HG02884 (cell line): ENCODE measurements around the gene EFNB3.

Experiments
- ATAC-seq: cut with Tn5 transposase; IDR thresholded peaks from one replicate; pipeline ENCODE4 v1.9.1; 2021; ENCODE audit warnings: mild to moderate bottlenecking, moderate library complexity; ENCODE audit not compliant: unreplicated experiment

Gene EFNB3

GRCh38 chr17:7716901-7717755 lies 12.1 kb downstream of the EFNB3 start, which contains the start of gene DNAH2:
TSS of gene DNAH2 (plus strand) at chr17:7717744. CDS start at chr17:7719735, 1,991 bp downstream.
- no peak for ATAC-seq

DNA sequence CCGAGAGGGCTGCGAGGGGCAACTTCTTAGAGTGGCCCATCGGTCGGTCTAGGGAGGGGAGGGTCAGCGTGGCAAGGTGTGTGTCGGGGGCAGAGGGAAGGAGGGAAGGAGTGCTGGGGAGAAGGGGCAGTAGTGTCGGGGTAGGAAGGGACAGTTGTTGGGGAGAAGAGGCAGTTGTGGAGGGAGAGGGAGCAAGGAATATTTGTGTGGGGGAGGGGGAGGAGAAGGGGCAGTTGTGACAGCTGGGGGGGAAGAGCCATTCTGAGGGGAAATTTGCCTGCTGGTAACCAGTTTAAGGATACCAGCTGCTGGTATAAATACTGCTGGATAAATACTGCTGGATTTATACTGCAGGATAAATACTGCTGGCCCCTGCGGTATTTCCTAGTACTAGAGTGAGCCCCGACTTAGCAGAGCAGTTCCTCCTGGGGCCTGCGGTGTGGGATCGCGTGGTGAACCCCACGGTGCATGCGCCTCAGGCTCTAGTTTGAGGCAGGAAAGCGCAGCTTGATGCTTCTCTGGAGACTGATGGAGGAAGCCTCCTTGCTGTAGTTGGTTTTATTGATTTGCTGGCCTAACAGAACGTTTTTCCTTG lies 12.9 kb downstream of the EFNB3 start:
- ATAC-seq, result no peak

- ATAC-seq, result no peak
Observed at GRCh38 chr17:7719661-7720060, 14.7 kb downstream of the EFNB3 start.

GRCh38 chr17:7720125-7720524 lies 15.1 kb downstream of the EFNB3 start:
- ATAC-seq, result no peak

GRCh38 chr17:7721612-7722011 lies 16.6 kb downstream of the EFNB3 start:
- ATAC-seq, result no peak

- no peak for ATAC-seq
Observed at GRCh38 chr17:7727886-7728285, 22.9 kb downstream of the EFNB3 start.

DNA sequence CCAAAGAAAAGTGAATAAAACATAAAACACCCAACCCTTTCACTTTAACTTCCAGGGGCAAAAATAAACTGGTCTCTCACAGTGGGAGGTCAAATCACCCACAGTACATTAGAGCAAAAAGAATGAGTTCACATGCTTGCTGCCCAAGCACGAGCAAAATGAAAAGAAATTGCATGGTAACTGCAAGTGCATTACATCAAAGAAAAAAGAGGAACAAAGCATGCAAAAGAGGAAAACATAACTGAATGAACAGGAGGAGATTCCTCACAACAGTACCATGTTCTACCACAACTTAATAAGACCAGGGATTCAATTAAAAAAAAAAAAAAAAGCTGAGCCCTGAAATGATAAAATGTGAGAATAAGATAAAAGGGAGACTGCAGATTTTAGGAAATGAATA lies 24.8 kb downstream of the EFNB3 start:
- no peak for ATAC-seq

DNA sequence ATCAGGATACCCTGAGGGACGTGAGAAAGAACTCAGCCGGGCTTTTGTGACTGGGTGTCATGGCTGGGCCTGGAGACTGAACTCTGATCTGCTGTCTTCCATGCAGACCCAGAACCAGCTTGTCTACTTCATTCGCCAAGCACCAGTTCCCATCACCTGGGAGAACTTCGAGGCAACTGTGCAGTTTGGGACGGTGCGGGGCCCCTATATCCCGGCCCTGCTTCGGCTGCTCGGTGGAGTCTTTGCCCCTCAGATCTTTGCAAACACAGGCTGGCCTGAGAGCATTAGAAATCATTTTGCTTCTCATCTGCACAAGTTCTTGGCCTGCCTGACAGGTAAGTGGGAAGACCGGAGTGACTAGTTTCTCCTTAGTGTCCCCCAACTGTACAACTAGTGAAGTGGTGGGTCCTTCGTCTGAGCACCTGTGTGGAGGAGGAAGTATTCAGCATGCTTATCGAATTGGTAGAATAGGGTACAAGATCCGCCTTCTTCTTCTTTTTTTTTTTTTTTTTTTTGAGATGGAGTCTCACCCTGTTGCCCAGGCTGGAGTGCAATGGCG lies 28.1 kb downstream of the EFNB3 start:
- no peak for ATAC-seq

DNA sequence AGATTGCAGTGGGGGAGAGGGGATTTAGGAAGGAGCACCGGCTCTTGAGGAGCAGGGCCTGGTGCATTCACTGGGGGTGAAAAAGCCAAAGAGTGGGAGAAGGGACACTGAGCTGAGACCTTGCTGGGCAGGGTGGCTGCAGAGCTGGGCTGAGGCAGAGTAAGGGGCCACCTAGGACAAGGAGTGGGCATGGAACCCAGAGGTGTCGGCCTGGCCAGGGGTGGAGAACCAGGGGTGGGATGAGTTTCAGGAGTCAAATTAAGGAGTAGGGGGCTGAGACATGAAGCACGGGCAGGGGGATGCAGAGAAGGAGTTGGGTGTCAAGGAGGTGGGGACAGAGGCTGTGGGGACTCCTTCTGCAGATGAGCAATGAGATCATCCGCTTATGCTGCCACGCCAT lies 32.6 kb downstream of the EFNB3 start:
- no peak for ATAC-seq

DNA sequence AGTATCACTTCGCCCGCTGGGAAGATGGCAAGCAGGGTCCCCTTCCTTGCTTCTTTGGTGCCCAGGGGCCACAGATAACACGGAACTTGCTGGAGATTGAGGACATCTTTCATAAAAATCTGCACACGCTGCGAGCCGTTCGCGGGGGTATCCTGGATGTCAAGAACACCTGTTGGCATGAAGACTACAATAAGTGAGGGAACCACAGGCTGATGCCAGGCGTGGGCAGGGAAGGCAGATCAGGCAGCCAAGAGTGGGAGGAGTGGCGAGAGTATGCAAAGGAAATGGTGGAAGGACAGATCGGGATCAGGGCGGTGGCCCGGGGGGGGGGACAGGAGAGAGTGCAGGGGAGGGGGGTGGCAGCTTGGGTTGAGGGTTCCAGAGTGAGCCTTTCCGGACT lies 34.7 kb downstream of the EFNB3 start:
- no peak for ATAC-seq

DNA sequence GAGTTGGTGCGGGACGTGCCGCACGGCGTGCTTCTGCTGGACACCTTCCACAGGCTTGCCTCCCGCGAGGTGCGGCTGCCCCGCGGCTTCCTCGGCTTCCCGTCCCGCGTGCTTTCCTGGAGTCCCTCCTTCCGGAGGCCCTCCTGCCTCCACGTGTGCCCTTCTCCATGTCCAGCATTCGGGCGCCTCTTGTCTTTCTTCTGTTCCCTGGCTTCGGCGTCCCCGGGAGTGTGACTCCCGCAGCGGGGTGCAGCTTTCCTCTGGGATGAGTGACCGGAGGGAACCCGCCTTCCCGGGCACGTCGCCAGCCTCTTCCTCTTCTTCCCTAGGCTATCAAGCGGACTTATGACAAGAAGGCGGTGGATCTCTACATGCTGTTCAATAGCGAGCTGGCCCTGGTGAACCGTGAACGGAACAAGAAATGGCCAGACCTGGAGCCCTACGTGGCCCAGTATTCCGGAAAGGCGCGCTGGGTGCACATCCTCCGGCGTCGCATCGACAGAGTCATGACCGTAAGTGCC lies 35.5 kb downstream of the EFNB3 start:
- ATAC-seq, result no peak

DNA sequence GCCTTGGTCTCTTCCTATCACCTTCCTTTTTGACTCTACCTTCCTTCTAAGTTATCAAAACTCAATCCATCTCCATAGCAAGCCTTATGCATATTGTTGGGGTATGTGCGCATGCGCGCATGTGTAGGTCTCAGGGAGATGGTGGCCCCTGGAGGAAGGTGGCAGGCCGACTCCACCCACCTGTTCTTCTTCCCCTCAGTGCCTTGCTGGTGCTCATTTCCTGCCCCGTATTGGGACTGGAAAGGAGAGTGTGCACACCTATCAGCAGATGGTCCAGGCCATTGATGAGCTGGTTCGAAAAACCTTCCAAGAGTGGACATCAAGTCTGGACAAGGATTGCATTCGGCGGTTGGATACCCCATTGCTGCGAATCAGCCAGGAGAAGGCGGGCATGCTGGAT lies 37.7 kb downstream of the EFNB3 start:
- ATAC-seq, result no peak

GRCh38 chr17:7744416-7744815 lies 39.4 kb downstream of the EFNB3 start:
- ATAC-seq, result no peak

DNA sequence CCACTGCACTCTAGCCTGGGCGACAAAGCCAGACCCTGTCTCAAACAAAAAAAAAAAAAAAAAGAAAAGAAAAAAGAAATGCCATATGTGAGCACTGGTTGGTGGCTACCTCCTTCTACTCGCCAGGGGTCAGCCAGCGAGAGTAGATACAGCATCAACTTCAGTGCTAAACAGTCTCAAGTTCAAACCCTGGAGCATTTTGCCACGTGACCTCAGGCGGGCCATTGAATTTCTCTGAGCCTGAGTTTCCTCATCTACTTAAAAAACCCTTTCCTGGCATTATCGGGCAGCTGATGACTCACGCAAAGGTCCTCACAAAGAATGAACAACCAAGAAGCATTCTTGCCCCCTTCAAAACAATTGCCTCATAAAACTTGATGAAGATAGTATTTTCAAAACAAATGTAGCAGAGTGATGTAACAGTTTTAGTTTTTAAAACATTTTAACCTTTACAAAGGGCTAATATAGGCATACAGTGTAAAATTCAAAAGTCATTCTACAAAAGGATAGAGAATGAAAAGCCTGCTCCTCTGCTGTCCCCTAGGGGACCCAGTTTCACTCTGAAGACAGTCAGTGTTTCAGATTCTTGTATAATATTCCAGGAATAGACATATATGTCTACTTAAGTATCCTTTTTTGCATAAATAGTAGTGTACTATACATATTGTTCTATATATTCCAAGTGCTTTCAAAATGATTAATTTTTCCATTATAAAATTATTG lies 40.9 kb downstream of the EFNB3 start:
- ATAC-seq, result no peak

- ATAC-seq, result no peak
Observed at GRCh38 chr17:7747635-7748071, 42.7 kb downstream of the EFNB3 start.

- ATAC-seq, result no peak
Observed at GRCh38 chr17:7748076-7748775, 43.2 kb downstream of the EFNB3 start.

DNA sequence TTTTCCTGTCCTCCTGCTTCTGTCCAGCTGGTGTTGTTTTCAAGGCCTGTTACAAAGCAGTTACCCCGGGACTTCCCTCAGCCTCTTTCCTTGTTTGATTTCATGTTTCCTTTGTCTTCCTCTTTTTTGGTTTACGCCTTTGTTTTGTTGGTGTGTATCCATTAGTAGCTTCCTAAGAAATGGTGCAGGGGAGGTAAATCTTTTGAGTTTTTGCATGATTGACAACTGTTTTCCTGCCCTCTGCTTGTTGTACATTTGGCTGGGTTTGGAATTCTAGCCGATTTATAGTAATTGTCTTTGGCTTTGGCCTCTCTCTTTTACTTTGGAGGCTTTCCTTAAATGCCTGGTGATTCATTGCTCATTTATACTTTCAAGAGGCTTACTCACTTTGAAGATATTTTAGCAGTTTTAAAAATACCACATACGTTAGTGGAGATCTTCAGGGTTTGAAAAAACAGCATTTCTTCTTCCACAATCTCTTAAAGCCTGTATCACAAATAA lies 45.4 kb downstream of the EFNB3 start:
- no peak for ATAC-seq

GRCh38 chr17:7754656-7755055 lies 49.7 kb downstream of the EFNB3 start:
- no peak for ATAC-seq

- ATAC-seq, result no peak
Observed at GRCh38 chr17:7755095-7755890, 50.3 kb downstream of the EFNB3 start.

GRCh38 chr17:7756968-7757367 lies 52.0 kb downstream of the EFNB3 start:
- no peak for ATAC-seq
